Endothelial cell of umbilical vein (primary cell): Measurements from ENCODE around the gene SMIM17. TPM values are rescaled to one million over a fixed set of nuclear protein-coding genes. Genes with fewer than 3 reads are reported as not detected.

Experiments used
- BruUV-seq: library from RNA; stranded (reverse); fragments of 400-500 nt; replicated peaks from 2 replicates; lab custom pipeline; 2021; lab: Mats Ljungman, UMichigan
- CTCF ChIA-PET: fragments of 300-600, 350-600 bp; sonication (Branson Sonifier 250); formaldehyde crosslinking; loops from one replicate; lab custom pipeline; 2021; ENCODE audit warnings: antibody characterized with exemption, inconsistent platforms; lab: Charles Lee
- POLR2A ChIA-PET: fragments of 300-600, 350-600 bp; sonication (Branson Sonifier 250); formaldehyde crosslinking; loops from one replicate; lab custom pipeline; 2021; ENCODE audit warnings: antibody characterized with exemption, inconsistent platforms; lab: Charles Lee
- DNase-seq: peaks from one replicate; pipeline ENCODE4 v3.0.0-alpha.2; 2011; ENCODE audit warnings: low read depth, low spot score
- FAIRE-seq: peaks from 2 replicates; lab custom pipeline; 2011; peaks lifted over from hg19 to GRCh38; lab: Jason Lieb, UNC
- H2AFZ ChIP-seq: 2 replicates; pipeline ENCODE4 v1.6.0; 2012; ENCODE audit warnings: low read depth, low read length, control low read depth, inconsistent platforms
- H3K27ac ChIP-seq: 2 replicates; pipeline ENCODE4 v1.5.1; 2011; ENCODE audit warnings: low read depth, mild to moderate bottlenecking, control low read depth, low read length, moderate library complexity; ENCODE audit not compliant: insufficient read depth
- H3K27me3 ChIP-seq, 2 experiments: 2 replicates each; pipeline versions ENCODE4 v1.6.0 to v1.6.1; 2011; ENCODE audit warnings: low read length in 2 of 2, mixed read lengths in 1 of 2; ENCODE audit not compliant: control insufficient read depth in 2 of 2, insufficient read depth in 2 of 2
- H3K36me3 ChIP-seq, 2 experiments: 2 replicates in 1 of 2; 3 replicates in 1 of 2; pipeline ENCODE4 v1.5.1; 2011; ENCODE audit warnings: low read length in 2 of 2, mild to moderate bottlenecking in 1 of 2, moderate library complexity in 1 of 2; ENCODE audit not compliant: control insufficient read depth in 2 of 2, insufficient read depth in 2 of 2; ENCODE audit errors: extremely low read depth in 1 of 2
- H3K4me1 ChIP-seq: 3 replicates; pipeline ENCODE4 v1.5.1; 2011; ENCODE audit warnings: mild to moderate bottlenecking, low read length; ENCODE audit not compliant: control insufficient read depth, insufficient read depth; ENCODE audit errors: extremely low read depth
- H3K4me2 ChIP-seq: 2 replicates; pipeline ENCODE4 v1.6.1; 2011; ENCODE audit warnings: low read length, control low read depth, mixed read lengths; ENCODE audit not compliant: insufficient read depth
- H3K4me3 ChIP-seq, 3 experiments: fragments of 200-600 bp in 1 of 3; sonication (generic), shearing (Covaris generic) in 1 of 3; replicated peaks in 1 of 3; 2 replicates each; pipeline ENCODE4 v1.5.1; 2011 to 2016; ENCODE audit warnings: control low read depth in 3 of 3, low read length in 3 of 3, mild to moderate bottlenecking in 2 of 3, inconsistent platforms in 1 of 3, low read depth in 1 of 3, moderate library complexity in 1 of 3; ENCODE audit not compliant: insufficient read depth in 1 of 3
- H3K79me2 ChIP-seq: 2 replicates; pipeline ENCODE4 v1.6.0; 2012; ENCODE audit warnings: low read length, inconsistent platforms; ENCODE audit not compliant: control insufficient read depth, insufficient read depth
- H3K9ac ChIP-seq: replicated peaks from 2 replicates; pipeline ENCODE3; 2011; ENCODE audit warnings: low read length, control low read depth; ENCODE audit not compliant: insufficient read depth; ENCODE audit errors: extremely low read depth
- H3K9me1 ChIP-seq: replicated peaks from 3 replicates; pipeline ENCODE4 v1.6.0; 2011; ENCODE audit warnings: mild to moderate bottlenecking, low read length; ENCODE audit not compliant: control insufficient read depth, insufficient read depth; ENCODE audit errors: extremely low read depth
- H3K9me3 ChIP-seq: replicated peaks from 2 replicates; pipeline ENCODE4 v1.5.1; 2012; ENCODE audit warnings: low read length, inconsistent platforms; ENCODE audit not compliant: control insufficient read depth, insufficient read depth
- H4K20me1 ChIP-seq: replicated peaks from 2 replicates; pipeline ENCODE3; 2011; ENCODE audit warnings: mild to moderate bottlenecking, low read length; ENCODE audit not compliant: control insufficient read depth, insufficient read depth; ENCODE audit errors: extremely low read depth
- FOS ChIP-seq: IDR thresholded peaks from 2 replicates; pipeline ENCODE4 v1.6.1; 2011; ENCODE audit warnings: mild to moderate bottlenecking, low read length, moderate library complexity, borderline replicate concordance; ENCODE audit not compliant: insufficient read depth
- GATA2 ChIP-seq: IDR thresholded peaks from 2 replicates; pipeline ENCODE4 v1.7.0; 2011; ENCODE audit warnings: low read depth, mild to moderate bottlenecking, moderate library complexity, mixed read lengths, low read length; ENCODE audit not compliant: insufficient read length, insufficient read depth
- JUN ChIP-seq: IDR thresholded peaks from 2 replicates; pipeline ENCODE4 v1.6.1; 2011; ENCODE audit warnings: borderline replicate concordance, low read depth; ENCODE audit not compliant: insufficient read length, insufficient read depth
- MYC ChIP-seq: IDR thresholded peaks from one replicate; pipeline ENCODE4 v1.6.1; 2011; ENCODE audit warnings: mild to moderate bottlenecking, low read depth, low read length
- POLR2A ChIP-seq: IDR thresholded peaks from 2 replicates; pipeline ENCODE4 v1.6.1; 2012; ENCODE audit warnings: low read depth, mild to moderate bottlenecking, control low read depth, low read length
- dilution Hi-C: fragments of 300-500 bp; cut with MboI; formaldehyde crosslinking; loops from one replicate; pipeline ENCODE4 v1.15.0; 2019; ENCODE audit warnings: low sequenced_read_pairs; ENCODE audit not compliant: extremely low pct_ligation_motif_present
- intact Hi-C: fragments of 100-400 bp; cut with micrococcal nuclease; formaldehyde crosslinking; loops from one replicate; pipeline ENCODE4 v1.10.0; 2022
- polyA plus RNA-seq, 4 experiments: library from polyadenylated mRNA; depleted of rRNA in 3 of 4; stranded (reverse) in 3 of 4; unstranded in 1 of 4; fragments of >200 nt; gene quantifications; 2 replicates each; pipeline versions ENCODE4 v1.2.1 to v1.2.3, GENCODE V29; 2011 to 2012; ENCODE audit warnings: missing spikeins in 1 of 4
- total RNA-seq: library from RNA; stranded (reverse); gene quantifications from 2 replicates; pipeline ENCODE4 v1.2.3, GENCODE V29; 2021
- TF ChIP-seq, protein P1 (sequence below): IDR thresholded peaks from 2 replicates; pipeline ENCODE4 v1.6.1; 2011; ENCODE audit not compliant: insufficient read depth, insufficient read length
- TF ChIP-seq, protein P2 (sequence below), 2 donors: IDR thresholded peaks; 1 replicate in 1 of 2; 2 replicates in 1 of 2; pipeline ENCODE4 v1.5.1; 2011; ENCODE audit warnings: low read length in 2 of 2, mild to moderate bottlenecking in 2 of 2, moderate library complexity in 2 of 2, control low read depth in 1 of 2, inconsistent platforms in 1 of 2, low read depth in 1 of 2; ENCODE audit not compliant: insufficient read depth in 1 of 2; ENCODE audit errors: extremely low read depth in 1 of 2

SMIM17 gene
- total and polyA plus RNA-seq, 2 donors (not counting 3 experiments of a cell fraction or from before 2014, with no cell fraction given), result 0.10 to 1.4 TPM

DNA sequence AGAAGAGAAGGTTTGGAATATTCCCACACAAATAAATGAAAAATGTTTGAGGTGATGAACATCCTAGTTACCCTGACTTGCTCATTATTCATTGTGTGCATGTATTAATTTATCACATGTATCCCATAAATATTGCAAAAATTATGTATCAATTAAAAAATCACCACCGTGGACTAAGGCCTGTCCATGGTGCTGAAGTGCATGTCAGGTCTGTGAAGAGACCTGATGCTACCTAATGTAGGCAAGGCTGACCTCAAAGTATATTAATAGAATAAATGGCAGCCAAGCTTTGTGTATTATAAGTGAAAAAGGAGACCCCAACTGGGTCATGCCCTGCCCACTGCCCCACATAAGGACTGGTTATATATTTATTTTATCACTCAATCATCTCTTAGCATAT lies 63.0 kb downstream of the SMIM17 start:
- no TSS peak for BruUV-seq
- POLR2A ChIA-PET, result no interaction called here
- dilution Hi-C loops (no loop called here), intact Hi-C loops (no loop called here)
- TF ChIP-seq POLR2A (no peak), MYC (no peak), FOS (no peak), JUN (no peak), GATA2 (no peak)
- TF ChIP-seq, protein P1, sequence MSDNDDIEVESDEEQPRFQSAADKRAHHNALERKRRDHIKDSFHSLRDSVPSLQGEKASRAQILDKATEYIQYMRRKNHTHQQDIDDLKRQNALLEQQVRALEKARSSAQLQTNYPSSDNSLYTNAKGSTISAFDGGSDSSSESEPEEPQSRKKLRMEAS, result no peak
- TF ChIP-seq, protein P2, sequence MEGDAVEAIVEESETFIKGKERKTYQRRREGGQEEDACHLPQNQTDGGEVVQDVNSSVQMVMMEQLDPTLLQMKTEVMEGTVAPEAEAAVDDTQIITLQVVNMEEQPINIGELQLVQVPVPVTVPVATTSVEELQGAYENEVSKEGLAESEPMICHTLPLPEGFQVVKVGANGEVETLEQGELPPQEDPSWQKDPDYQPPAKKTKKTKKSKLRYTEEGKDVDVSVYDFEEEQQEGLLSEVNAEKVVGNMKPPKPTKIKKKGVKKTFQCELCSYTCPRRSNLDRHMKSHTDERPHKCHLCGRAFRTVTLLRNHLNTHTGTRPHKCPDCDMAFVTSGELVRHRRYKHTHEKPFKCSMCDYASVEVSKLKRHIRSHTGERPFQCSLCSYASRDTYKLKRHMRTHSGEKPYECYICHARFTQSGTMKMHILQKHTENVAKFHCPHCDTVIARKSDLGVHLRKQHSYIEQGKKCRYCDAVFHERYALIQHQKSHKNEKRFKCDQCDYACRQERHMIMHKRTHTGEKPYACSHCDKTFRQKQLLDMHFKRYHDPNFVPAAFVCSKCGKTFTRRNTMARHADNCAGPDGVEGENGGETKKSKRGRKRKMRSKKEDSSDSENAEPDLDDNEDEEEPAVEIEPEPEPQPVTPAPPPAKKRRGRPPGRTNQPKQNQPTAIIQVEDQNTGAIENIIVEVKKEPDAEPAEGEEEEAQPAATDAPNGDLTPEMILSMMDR (IDR thresholded peaks at IDR 0.05; ENCODE audit: extremely low read depth in 1 of 2, insufficient read depth in 1 of 2, low read depth in 1 of 2, low read length in 2 of 2), result no peak
- no peak overlapping the region for H2AFZ ChIP-seq
- H3K4me1 ChIP-seq, result no peaks in the 10 kb centered on the region
- no peaks in the 10 kb centered on the region for H3K27me3 ChIP-seq
- no peaks in the 10 kb centered on the region for H3K36me3 ChIP-seq
- no peak overlapping the region for H3K9ac ChIP-seq
- CTCF ChIA-PET, result no interaction called here
- no peak overlapping the region for H3K4me2 ChIP-seq
- H3K27ac ChIP-seq, result no peak overlapping the region
- no peaks in the 10 kb centered on the region for H3K79me2 ChIP-seq
- H3K4me3 ChIP-seq, result no peak overlapping the region
- no peaks in the 10 kb centered on the region for H3K9me1 ChIP-seq
- FAIRE-seq (no peak), DNase-seq (no peak)
- H4K20me1 ChIP-seq, result no peaks in the 10 kb centered on the region
- H3K9me3 ChIP-seq, result peaks cover 1% of the 10 kb centered on the region

Other genes starting within 250 kb of the SMIM17 start
- 2.2 and 2.9 TPM in 2 replicates for gene ZNF582, start 249.6 kb upstream of the SMIM17 start, total RNA-seq
- 2.2 and 2.5 TPM in 2 replicates for gene ZNF582, start 249.6 kb upstream of the SMIM17 start, polyA plus RNA-seq
- gene ZNF583, start 238.8 kb upstream of the SMIM17 start, total RNA-seq, result 2.4 and 4.8 TPM in 2 replicates
- gene ZNF583, start 238.8 kb upstream of the SMIM17 start, polyA plus RNA-seq, result 0.99 TPM in 2 replicates
- 1.3 and 1.6 TPM in 2 replicates for gene ZNF667, start 165.8 kb upstream of the SMIM17 start, total RNA-seq
- gene ZNF667, start 165.8 kb upstream of the SMIM17 start, polyA plus RNA-seq, result 0.29 and 0.35 TPM in 2 replicates
- gene ZNF471, start 135.3 kb upstream of the SMIM17 start, total RNA-seq, result 2.0 and 3.1 TPM in 2 replicates
- 0.70 and 0.92 TPM in 2 replicates for gene ZNF471, start 135.3 kb upstream of the SMIM17 start, polyA plus RNA-seq
- 5.4 and 7.5 TPM in 2 replicates for gene ZFP28, start 104.2 kb upstream of the SMIM17 start, total RNA-seq
- gene ZFP28, start 104.2 kb upstream of the SMIM17 start, polyA plus RNA-seq, result 1.8 TPM in 2 replicates
- 3.9 and 4.2 TPM in 2 replicates for gene ZNF470, start 75.7 kb upstream of the SMIM17 start, total RNA-seq
- gene ZNF470, start 75.7 kb upstream of the SMIM17 start, polyA plus RNA-seq, result 0.73 and 1.0 TPM in 2 replicates
- gene ZNF71, start 47.9 kb upstream of the SMIM17 start, total RNA-seq, result 9.6 and 9.7 TPM in 2 replicates
- gene ZNF71, start 47.9 kb upstream of the SMIM17 start, polyA plus RNA-seq, result 10.1 and 13.4 TPM in 2 replicates
- not detected in 2 replicates for gene ZNF835, start 28.6 kb downstream of the SMIM17 start, total RNA-seq
- gene ZNF835, start 28.6 kb downstream of the SMIM17 start, polyA plus RNA-seq, result 0.01 TPM in 1 of 2 replicates, not detected in the other
- gene PEG3, start 197.6 kb downstream of the SMIM17 start, total RNA-seq, result 0.27 TPM in 1 of 2 replicates, not detected in the other
- 0.02 TPM in 1 of 2 replicates, not detected in the other for gene PEG3, start 197.6 kb downstream of the SMIM17 start, polyA plus RNA-seq
- gene ZIM2, start 197.6 kb downstream of the SMIM17 start, total RNA-seq, result not detected in 2 replicates
- not detected in 2 replicates for gene ZIM2, start 197.6 kb downstream of the SMIM17 start, polyA plus RNA-seq